Activated CD8-positive, alpha-beta memory T cell treated with anti-CD3 and anti-CD28 coated beads, Interleukin-2, amount 10 ng/mL, durations not matched to agents 7 days and 5 days (primary cell): Measurements from ENCODE around the gene RFC1. TPM values are rescaled to one million over a fixed set of nuclear protein-coding genes. Genes with fewer than 3 reads are reported as not detected.
"Not testable (repeated sequence)": the region's sequence is repeated elsewhere in the genome, so short reads cannot be mapped to it uniquely, and the experiment has no call there.

ENCODE experiments used
- ATAC-seq: fragments of 150-1000 bp; cut with Tn5 transposase; one replicate; pipeline ENCODE4 v1.10.0; 2021; ENCODE audit warnings: moderate library complexity
- CTCF ChIA-PET: fragments of 350-600 bp; sonication (Branson Sonifier 250); formaldehyde crosslinking; loops from one replicate; lab custom pipeline; 2021; ENCODE audit warnings: antibody characterized with exemption; lab: Charles Lee
- DNase-seq: peaks from one replicate; pipeline ENCODE4 v3.0.0-alpha.2; 2020
- H3K27ac Mint-ChIP-seq: one replicate; pipeline ENCODE4 v1.8.0; 2021; ENCODE audit warnings: mild to moderate bottlenecking, mixed read lengths
- H3K27me3 Mint-ChIP-seq: one replicate; pipeline ENCODE4 v1.8.0; 2021; ENCODE audit warnings: mixed read lengths
- H3K36me3 Mint-ChIP-seq: one replicate; pipeline ENCODE4 v1.8.0; 2021; ENCODE audit warnings: mild to moderate bottlenecking, mixed read lengths
- H3K4me1 Mint-ChIP-seq: one replicate; pipeline ENCODE4 v1.8.0; 2021; ENCODE audit warnings: mixed read lengths
- H3K4me3 Mint-ChIP-seq: one replicate; pipeline ENCODE4 v1.8.0; 2021; ENCODE audit warnings: mild to moderate bottlenecking, moderate library complexity, mixed read lengths
- H3K9me3 Mint-ChIP-seq: one replicate; pipeline ENCODE4 v1.8.0; 2022; ENCODE audit warnings: low read depth, mixed read lengths
- total RNA-seq, 2 experiments: library from RNA; stranded (reverse); gene quantifications; one replicate each; pipeline ENCODE4 v1.2.3, GENCODE V29; 2021

The RFC1 gene, protein sequence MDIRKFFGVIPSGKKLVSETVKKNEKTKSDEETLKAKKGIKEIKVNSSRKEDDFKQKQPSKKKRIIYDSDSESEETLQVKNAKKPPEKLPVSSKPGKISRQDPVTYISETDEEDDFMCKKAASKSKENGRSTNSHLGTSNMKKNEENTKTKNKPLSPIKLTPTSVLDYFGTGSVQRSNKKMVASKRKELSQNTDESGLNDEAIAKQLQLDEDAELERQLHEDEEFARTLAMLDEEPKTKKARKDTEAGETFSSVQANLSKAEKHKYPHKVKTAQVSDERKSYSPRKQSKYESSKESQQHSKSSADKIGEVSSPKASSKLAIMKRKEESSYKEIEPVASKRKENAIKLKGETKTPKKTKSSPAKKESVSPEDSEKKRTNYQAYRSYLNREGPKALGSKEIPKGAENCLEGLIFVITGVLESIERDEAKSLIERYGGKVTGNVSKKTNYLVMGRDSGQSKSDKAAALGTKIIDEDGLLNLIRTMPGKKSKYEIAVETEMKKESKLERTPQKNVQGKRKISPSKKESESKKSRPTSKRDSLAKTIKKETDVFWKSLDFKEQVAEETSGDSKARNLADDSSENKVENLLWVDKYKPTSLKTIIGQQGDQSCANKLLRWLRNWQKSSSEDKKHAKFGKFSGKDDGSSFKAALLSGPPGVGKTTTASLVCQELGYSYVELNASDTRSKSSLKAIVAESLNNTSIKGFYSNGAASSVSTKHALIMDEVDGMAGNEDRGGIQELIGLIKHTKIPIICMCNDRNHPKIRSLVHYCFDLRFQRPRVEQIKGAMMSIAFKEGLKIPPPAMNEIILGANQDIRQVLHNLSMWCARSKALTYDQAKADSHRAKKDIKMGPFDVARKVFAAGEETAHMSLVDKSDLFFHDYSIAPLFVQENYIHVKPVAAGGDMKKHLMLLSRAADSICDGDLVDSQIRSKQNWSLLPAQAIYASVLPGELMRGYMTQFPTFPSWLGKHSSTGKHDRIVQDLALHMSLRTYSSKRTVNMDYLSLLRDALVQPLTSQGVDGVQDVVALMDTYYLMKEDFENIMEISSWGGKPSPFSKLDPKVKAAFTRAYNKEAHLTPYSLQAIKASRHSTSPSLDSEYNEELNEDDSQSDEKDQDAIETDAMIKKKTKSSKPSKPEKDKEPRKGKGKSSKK
- total RNA-seq = 10 to 100 TPM; 72.1 to 94.7 TPM

DNA sequence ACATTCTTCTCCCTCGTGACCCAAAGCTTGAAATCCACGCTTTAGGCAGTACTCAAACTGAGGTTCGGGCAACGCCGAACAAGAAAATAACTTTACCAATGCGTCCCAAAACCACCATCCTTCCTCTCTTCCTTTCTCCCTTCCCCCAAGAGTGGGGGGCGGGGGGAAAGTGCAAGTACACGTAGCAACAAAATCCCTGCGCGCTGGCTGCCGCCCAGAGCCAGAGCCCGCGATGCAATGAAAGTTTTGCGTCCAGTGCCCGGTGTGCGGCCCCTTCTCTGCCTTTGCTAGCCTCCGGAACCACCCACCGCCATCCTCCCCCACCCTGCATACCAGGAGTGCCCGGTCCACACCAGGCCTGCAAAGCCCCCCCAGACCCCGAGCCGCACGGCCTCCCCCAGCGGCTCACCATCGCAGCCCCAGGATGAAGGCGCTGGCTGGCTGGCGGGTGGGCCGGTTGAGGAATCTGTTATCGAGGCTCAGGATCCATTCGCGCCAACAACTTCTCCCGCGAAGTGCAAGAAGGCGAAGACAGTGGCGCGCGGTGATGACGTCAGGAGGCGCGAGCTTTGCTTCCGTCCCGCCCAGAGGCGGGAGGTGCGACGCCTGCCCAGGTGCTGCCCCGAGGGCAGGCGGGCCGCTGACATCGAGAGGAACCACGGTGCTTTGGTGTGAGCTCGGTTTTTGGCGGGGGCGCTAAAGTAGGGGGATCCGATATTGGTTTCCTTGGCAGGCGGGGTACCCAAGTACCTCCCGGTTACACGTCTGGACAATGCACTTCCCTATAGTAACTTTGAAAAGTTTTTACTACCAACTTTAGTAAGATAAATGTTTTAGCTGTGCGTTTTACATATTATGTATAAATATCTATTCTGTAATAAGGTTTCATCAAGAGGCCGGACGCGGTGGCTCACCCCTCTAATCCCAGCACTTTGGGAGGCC, at the start of gene RFC1:
RFC1 (minus strand) TSS at position 533 of the 942 bp plus-strand sequence; CDS start at position 412, 121 bp downstream.
- peaks cover 20% of the 10 kb centered on the region for H3K36me3 Mint-ChIP-seq
- peak within 1 kb of the TSS; percentile 97 for H3K27ac Mint-ChIP-seq
- CTCF ChIA-PET = interaction anchor here (0.6 to 3.7 kb wide), 5 partner anchors 12 to 463 kb away, joined by 3 to 17 read pairs (median 3); no protein-coding TSS in a partner anchor
- peaks cover 25% of the 10 kb centered on the region for H3K4me1 Mint-ChIP-seq
- peak; percentile 93 for ATAC-seq
- peak within 1 kb of the TSS; percentile 94 for H3K4me3 Mint-ChIP-seq
- H3K9me3 Mint-ChIP-seq = peaks cover 8% of the 10 kb centered on the region
- H3K27me3 Mint-ChIP-seq = no peaks in the 10 kb centered on the region
- DNase-seq = peak; percentile 96

GRCh38 chr4:39415678-39416283, 49.6 kb upstream of the RFC1 start:
- H3K36me3 Mint-ChIP-seq = no peaks in the 10 kb centered on the region
- H3K27me3 Mint-ChIP-seq = peaks cover 2% of the 10 kb centered on the region
- CTCF ChIA-PET = no interaction called here
- DNase-seq = no peak
- ATAC-seq = no peak
- no peak overlapping the region for H3K27ac Mint-ChIP-seq
- no peaks in the 10 kb centered on the region for H3K4me1 Mint-ChIP-seq
- H3K4me3 Mint-ChIP-seq = no peak overlapping the region
- H3K9me3 Mint-ChIP-seq = no peaks in the 10 kb centered on the region

DNA sequence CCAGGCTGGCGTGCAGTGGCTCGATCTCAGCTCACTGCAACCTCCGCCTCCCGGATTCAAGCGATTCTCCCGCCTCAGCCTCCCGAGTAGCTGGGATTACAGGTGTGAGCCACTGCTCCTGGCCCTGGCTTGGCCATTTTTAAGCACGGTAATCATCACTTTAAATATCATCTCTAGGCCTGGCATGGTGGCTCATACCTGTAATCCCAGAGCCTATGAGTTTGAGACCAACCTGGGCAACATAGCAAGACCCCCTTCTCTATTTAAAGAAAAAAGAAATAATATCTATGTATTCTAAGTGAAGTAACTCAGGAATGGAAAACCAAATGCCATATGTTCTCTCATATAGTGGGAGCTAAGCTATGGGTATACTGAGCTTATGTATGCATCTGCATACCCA, 45.4 kb upstream of the RFC1 start:
- H3K27me3 Mint-ChIP-seq = peaks cover 13% of the 10 kb centered on the region
- H3K36me3 Mint-ChIP-seq, CTCF ChIA-PET, DNase-seq, H3K27ac Mint-ChIP-seq, ATAC-seq, H3K4me1 Mint-ChIP-seq, H3K9me3 Mint-ChIP-seq, H3K4me3 Mint-ChIP-seq: not testable (repeated sequence)

- no peak for DNase-seq
- H3K36me3 Mint-ChIP-seq = no peaks in the 10 kb centered on the region
- ATAC-seq = no peak
- no peak overlapping the region for H3K4me3 Mint-ChIP-seq
- CTCF ChIA-PET = interaction anchor here (0.5 to 1.0 kb wide), 3 partner anchors 126 to 504 kb away, joined by 3 to 4 read pairs (median 3); no protein-coding TSS in a partner anchor
- no peaks in the 10 kb centered on the region for H3K9me3 Mint-ChIP-seq
- H3K4me1 Mint-ChIP-seq = no peaks in the 10 kb centered on the region
- H3K27me3 Mint-ChIP-seq = peaks cover 13% of the 10 kb centered on the region
- H3K27ac Mint-ChIP-seq = no peak overlapping the region
Observed at GRCh38 chr4:39410415-39410814, 44.3 kb upstream of the RFC1 start.

- Mint-ChIP-seq H3K4me3 (no peak overlapping the region), H3K36me3 (no peaks in the 10 kb centered on the region), H3K27me3 (peaks cover 11% of the 10 kb centered on the region), H3K4me1 (no peaks in the 10 kb centered on the region), H3K27ac (no peak overlapping the region), H3K9me3 (no peaks in the 10 kb centered on the region)
- DNase-seq = no peak
- CTCF ChIA-PET = no interaction called here
- no peak for ATAC-seq
Observed at GRCh38 chr4:39407584-39407885, 41.4 kb upstream of the RFC1 start.

DNA sequence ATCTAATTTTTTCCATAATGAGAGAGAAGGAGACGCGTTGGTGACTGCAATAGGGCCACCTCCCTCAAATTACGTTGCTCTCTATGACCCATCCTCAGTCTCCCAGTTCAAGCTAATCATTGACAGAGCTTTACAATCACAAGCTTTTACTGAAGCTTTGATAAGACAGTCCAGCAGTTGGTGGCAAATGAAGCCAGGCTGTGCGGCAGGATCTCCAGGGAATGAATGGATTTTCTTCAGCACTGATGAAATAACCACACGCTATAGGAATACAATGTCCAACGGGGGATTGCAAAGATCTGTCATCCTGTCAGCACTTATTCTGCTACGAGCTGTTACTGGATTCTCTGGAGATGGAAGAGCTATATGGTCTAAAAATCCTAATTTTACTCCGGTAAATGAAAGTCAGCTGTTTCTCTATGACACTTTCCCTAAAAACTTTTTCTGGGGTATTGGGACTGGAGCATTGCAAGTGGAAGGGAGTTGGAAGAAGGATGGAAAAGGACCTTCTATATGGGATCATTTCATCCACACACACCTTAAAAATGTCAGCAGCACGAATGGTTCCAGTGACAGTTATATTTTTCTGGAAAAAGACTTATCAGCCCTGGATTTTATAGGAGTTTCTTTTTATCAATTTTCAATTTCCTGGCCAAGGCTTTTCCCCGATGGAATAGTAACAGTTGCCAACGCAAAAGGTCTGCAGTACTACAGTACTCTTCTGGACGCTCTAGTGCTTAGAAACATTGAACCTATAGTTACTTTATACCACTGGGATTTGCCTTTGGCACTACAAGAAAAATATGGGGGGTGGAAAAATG, 40.8 kb upstream of the RFC1 start, which contains the start of gene KLB:
KLB (plus strand) TSS at position 168 of the 821 bp plus-strand sequence; CDS start at position 188, 20 bp downstream.
- ATAC-seq (no peak), DNase-seq (no peak)
- H3K27ac Mint-ChIP-seq = no peak within 1 kb of the TSS
- peaks cover 11% of the 10 kb centered on the region for H3K27me3 Mint-ChIP-seq
- H3K9me3 Mint-ChIP-seq = no peaks in the 10 kb centered on the region
- CTCF ChIA-PET = no interaction called here
- no peak within 1 kb of the TSS for H3K4me3 Mint-ChIP-seq
- H3K36me3 Mint-ChIP-seq = no peaks in the 10 kb centered on the region
- no peaks in the 10 kb centered on the region for H3K4me1 Mint-ChIP-seq

DNA sequence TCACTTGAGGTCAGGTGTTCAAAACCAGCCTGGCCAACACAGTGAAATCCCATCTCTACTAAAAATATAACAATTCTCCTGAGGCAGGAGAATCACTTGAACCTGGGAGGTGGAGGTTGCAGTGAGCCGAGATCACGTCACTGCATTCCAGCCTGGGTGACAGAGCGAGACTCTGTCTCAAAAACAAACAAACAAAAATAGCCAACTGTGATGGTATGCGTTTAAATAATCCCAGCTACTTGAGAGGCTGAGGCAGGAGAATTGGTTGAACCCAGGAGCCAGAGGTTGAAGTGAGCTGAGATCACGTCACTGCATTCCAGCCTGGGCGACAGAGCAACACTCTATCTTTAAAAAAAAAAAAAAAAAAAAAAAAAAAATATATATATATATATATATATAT, 35.5 kb upstream of the RFC1 start:
- DNase-seq, H3K9me3 Mint-ChIP-seq, H3K4me3 Mint-ChIP-seq, H3K36me3 Mint-ChIP-seq, CTCF ChIA-PET, H3K27ac Mint-ChIP-seq, H3K4me1 Mint-ChIP-seq, H3K27me3 Mint-ChIP-seq, ATAC-seq: not testable (repeated sequence)

GRCh38 chr4:39394706-39395105, 28.5 kb upstream of the RFC1 start:
- CTCF ChIA-PET = no interaction called here
- Mint-ChIP-seq H3K9me3 (no peaks in the 10 kb centered on the region), H3K4me1 (no peaks in the 10 kb centered on the region), H3K27me3 (peaks cover 5% of the 10 kb centered on the region), H3K27ac (no peak overlapping the region), H3K4me3 (no peak overlapping the region), H3K36me3 (no peaks in the 10 kb centered on the region)
- DNase-seq (no peak), ATAC-seq (no peak)

DNA sequence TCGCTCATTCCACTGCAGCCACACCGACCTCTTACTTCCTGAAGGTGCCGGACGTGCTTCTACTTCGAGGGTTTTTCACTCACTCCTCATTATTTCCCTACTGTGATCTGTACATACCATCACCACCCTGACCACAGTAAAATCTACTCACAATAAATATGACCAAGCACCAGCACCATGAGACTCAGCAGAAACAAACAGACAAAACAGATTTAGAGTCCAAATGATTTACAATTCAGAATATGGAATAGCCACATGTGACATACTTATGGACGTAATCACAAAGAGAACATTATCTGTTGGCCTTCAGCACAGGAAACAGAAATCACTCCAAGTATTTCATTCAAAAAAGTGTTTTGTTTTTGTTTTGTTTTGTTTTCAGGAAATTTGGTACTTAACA, 24.4 kb upstream of the RFC1 start:
- no peaks in the 10 kb centered on the region for H3K4me1 Mint-ChIP-seq
- H3K27ac Mint-ChIP-seq = no peak overlapping the region
- H3K4me3 Mint-ChIP-seq = no peak overlapping the region
- DNase-seq (no peak), ATAC-seq (no peak)
- CTCF ChIA-PET = no interaction called here
- H3K27me3 Mint-ChIP-seq = peaks cover 2% of the 10 kb centered on the region
- no peaks in the 10 kb centered on the region for H3K9me3 Mint-ChIP-seq
- H3K36me3 Mint-ChIP-seq = no peaks in the 10 kb centered on the region

DNA sequence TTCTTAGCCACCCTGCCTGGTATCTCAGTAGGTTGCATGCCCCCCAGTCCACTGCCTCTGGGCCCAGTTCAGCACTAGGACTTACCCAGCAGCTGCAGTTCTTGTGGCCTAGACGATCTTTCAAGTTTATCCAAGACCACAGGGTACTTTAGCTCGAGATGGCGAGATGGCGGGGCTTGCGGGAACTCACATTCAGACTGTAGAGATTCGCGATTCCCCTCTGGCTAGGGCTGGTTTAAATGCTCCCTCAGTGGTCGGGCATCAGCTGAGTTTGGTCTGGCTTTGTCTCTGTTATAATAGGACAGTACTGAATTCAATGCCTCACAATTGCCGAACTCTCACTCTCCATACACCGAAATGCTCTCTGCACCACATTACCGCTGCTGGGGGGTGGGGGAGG, 18.4 kb upstream of the RFC1 start:
- ATAC-seq = no peak
- Mint-ChIP-seq H3K27ac (no peak overlapping the region), H3K27me3 (peaks cover 22% of the 10 kb centered on the region), H3K4me3 (no peak overlapping the region), H3K4me1 (no peaks in the 10 kb centered on the region), H3K9me3 (peaks cover 2% of the 10 kb centered on the region), H3K36me3 (no peaks in the 10 kb centered on the region)
- CTCF ChIA-PET = interaction anchor here (1.1 kb wide), 1 partner anchor 13 kb away, joined by 3 read pairs; no protein-coding TSS in a partner anchor
- no peak for DNase-seq

DNA sequence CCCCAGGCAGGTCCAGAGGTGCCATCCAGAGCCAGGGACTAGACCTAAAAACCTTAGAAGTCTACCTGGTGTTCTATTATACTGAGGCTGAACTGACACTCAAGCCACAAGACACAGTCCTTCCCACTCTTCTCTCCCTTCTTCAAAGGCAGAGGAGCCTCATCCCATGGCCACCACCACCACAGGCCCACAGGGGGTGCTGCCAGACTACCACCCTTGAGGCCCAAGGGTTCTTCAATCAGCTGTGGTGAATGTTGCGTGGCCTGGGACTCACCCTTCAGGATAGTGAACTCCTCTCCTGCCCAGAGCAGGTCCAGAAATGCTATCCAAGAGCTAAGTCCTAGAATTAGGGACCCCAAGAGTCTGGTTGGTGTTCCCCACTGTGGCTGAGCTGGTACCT, 17.5 kb upstream of the RFC1 start:
- H3K4me3 Mint-ChIP-seq = no peak overlapping the region
- ATAC-seq = no peak
- H3K36me3 Mint-ChIP-seq = peaks cover 2% of the 10 kb centered on the region
- peaks cover 3% of the 10 kb centered on the region for H3K9me3 Mint-ChIP-seq
- no peak overlapping the region for H3K27ac Mint-ChIP-seq
- CTCF ChIA-PET = interaction anchor here (1.1 kb wide), 1 partner anchor 14 kb away, joined by 3 read pairs; no protein-coding TSS in a partner anchor
- peaks cover 31% of the 10 kb centered on the region for H3K27me3 Mint-ChIP-seq
- DNase-seq = no peak
- no peaks in the 10 kb centered on the region for H3K4me1 Mint-ChIP-seq
